ENCODE data around the gene PGRMC1. TPM values are rescaled to one million over a fixed set of nuclear protein-coding genes. Genes with fewer than 3 reads are reported as not detected.

Gene PGRMC1
- total and polyA plus RNA-seq, 2 experiments from 2014 or later = 235 to 370 TPM

- H3K27me3 ChIP-seq (ENCODE audit: insufficient read depth) = no peaks in the 10 kb centered on the region
- no peaks in the 10 kb centered on the region for H3K36me3 ChIP-seq (ENCODE audit: insufficient read depth)
- H3K4me3 ChIP-seq = no peak overlapping the region
- H3K36me3 Mint-ChIP-seq (ENCODE audit: low read depth) = no peaks in the 10 kb centered on the region
- H3K4me1 Mint-ChIP-seq = no peaks in the 10 kb centered on the region; the same call in 2 of the 3 replicates
- no peaks in the 10 kb centered on the region for H3K9me2 ChIP-seq (ENCODE audit: insufficient read depth)
- H3K4me2 ChIP-seq = no peak overlapping the region
- no peaks in the 10 kb centered on the region for H3F3A ChIP-seq (replicated peaks; ENCODE audit: low read depth)
- H3K27ac Mint-ChIP-seq = no peak overlapping the region
- DNase-seq (ENCODE audit: low spot score) (peak; percentile 16), ATAC-seq (peak; percentile 46; the same call in 2 of the 3 replicates)
- no peak overlapping the region for H3K4me3 Mint-ChIP-seq
- TF ChIP-seq ZNF114 (CRISPR knock-in tag; IDR thresholded peaks at IDR 0.05) (no peak), ETS1 (IDR thresholded peaks at IDR 0.05) (no peak), CTCF (conservative IDR thresholded peaks at IDR 0.05; ENCODE audit: low read depth in 2 of 2) (no peak), CREB1 (CRISPR knock-in tag; IDR thresholded peaks at IDR 0.05; ENCODE audit: low read depth) (no peak), NANOG (IDR thresholded peaks at IDR 0.05; ENCODE audit: borderline replicate concordance) (no peak), POLR2AphosphoS5 (IDR thresholded peaks at IDR 0.05; ENCODE audit: low read depth) (no peak), JUNB (IDR thresholded peaks at IDR 0.05; ENCODE audit: unreplicated experiment) (no peak), STAT1 (IDR thresholded peaks at IDR 0.05; ENCODE audit: unreplicated experiment) (no peak), EZH2phosphoT487 (IDR thresholded peaks at IDR 0.05; ENCODE audit: unreplicated experiment) (no peak)
- no peaks in the 10 kb centered on the region for H3K9me3 Mint-ChIP-seq
- no peak overlapping the region for H3K27ac ChIP-seq (ENCODE audit: low read depth)
- H3K79me2 ChIP-seq (replicated peaks; ENCODE audit: insufficient read depth) = no peaks in the 10 kb centered on the region
- no peaks in the 10 kb centered on the region for H3K4me1 ChIP-seq (ENCODE audit: insufficient read depth)
- H2AFZ ChIP-seq = no peak overlapping the region
- H3K27me3 Mint-ChIP-seq (ENCODE audit: insufficient read depth, low read depth, poor library complexity) = peaks cover 4% of the 10 kb centered on the region
- no peaks in the 10 kb centered on the region for H4K20me1 ChIP-seq (replicated peaks; ENCODE audit: insufficient read depth)
These were observed 47.0 kb upstream of the PGRMC1 start for GRCh38 chrX:119189115-119189514.

- H3K9me3 Mint-ChIP-seq = no peaks in the 10 kb centered on the region
- ATAC-seq = no peak
- TF ChIP-seq ETS1 (IDR thresholded peaks at IDR 0.05) = no peak
- no peak for TF ChIP-seq JUNB (IDR thresholded peaks at IDR 0.05; ENCODE audit: unreplicated experiment)
- no peak for TF ChIP-seq EZH2phosphoT487 (IDR thresholded peaks at IDR 0.05; ENCODE audit: unreplicated experiment)
- no peak for TF ChIP-seq ZNF462 (CRISPR knock-in tag; IDR thresholded peaks at IDR 0.05)
- TF ChIP-seq ZNF114 (CRISPR knock-in tag; IDR thresholded peaks at IDR 0.05) = no peak
These were observed 46.5 kb upstream of the PGRMC1 start for GRCh38 chrX:119189595-119189994.

More at GRCh38 chrX:119189595-119189994, 46.5 kb upstream of the PGRMC1 start:
- Histone ChIP-seq H2AFZ (no peak overlapping the region), H3K27me3 (ENCODE audit: insufficient read depth) (no peaks in the 10 kb centered on the region), H4K20me1 (replicated peaks; ENCODE audit: insufficient read depth) (no peaks in the 10 kb centered on the region), H3K4me1 (ENCODE audit: insufficient read depth) (no peaks in the 10 kb centered on the region), H3K27ac (ENCODE audit: low read depth) (no peak overlapping the region), H3K4me2 (no peak overlapping the region), H3K4me3 (no peak overlapping the region), H3K79me2 (replicated peaks; ENCODE audit: insufficient read depth) (no peaks in the 10 kb centered on the region), H3K36me3 (ENCODE audit: insufficient read depth) (no peaks in the 10 kb centered on the region), H3F3A (replicated peaks; ENCODE audit: low read depth) (no peaks in the 10 kb centered on the region), H3K9me2 (ENCODE audit: insufficient read depth) (no peaks in the 10 kb centered on the region)
- Mint-ChIP-seq H3K27ac (no peak overlapping the region), H3K4me1 (no peaks in the 10 kb centered on the region; the same call in 2 of the 3 replicates), H3K4me3 (no peak overlapping the region), H3K36me3 (ENCODE audit: low read depth) (no peaks in the 10 kb centered on the region), H3K27me3 (ENCODE audit: insufficient read depth, low read depth, poor library complexity) (peaks cover 4% of the 10 kb centered on the region)
- DNase-seq (ENCODE audit: low spot score) = no peak

Measured in GM23338 (cell line).